ENCODE results near the gene FBXO44.

DNA sequence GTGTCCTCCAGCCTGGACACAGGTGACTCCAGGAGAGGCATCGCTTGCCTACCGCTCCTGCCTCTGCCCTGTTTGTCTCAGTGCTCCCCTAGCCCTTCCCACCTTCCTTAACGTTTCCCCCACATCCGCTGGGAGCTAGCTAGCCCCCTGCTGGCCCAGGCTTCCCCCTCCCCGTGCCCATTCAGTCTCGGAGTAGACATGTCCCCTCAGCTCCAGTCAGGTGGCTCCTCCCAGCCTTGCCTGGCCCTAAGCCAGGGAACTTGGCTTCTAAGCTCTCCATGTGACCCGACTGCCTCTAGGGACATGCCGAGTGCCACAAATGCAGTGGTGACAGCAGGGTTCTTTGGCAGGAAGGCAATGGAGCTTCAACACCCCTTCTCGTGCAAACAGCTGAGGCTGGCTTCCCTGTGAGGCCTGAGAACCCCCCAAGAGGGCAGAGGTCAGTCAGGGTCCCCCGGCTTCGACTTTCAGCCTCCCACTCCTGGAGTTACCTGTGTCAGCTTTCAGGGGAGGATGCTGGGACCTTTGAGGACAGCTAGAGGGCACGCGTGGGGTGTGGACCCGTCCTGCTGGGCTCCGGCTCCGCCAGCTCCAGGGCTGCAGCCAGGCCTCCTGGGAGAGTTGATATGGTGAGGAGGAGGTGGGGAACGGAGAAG lies 53.1 kb downstream of the FBXO44 start:
- TF ChIP-seq, protein P1, sequence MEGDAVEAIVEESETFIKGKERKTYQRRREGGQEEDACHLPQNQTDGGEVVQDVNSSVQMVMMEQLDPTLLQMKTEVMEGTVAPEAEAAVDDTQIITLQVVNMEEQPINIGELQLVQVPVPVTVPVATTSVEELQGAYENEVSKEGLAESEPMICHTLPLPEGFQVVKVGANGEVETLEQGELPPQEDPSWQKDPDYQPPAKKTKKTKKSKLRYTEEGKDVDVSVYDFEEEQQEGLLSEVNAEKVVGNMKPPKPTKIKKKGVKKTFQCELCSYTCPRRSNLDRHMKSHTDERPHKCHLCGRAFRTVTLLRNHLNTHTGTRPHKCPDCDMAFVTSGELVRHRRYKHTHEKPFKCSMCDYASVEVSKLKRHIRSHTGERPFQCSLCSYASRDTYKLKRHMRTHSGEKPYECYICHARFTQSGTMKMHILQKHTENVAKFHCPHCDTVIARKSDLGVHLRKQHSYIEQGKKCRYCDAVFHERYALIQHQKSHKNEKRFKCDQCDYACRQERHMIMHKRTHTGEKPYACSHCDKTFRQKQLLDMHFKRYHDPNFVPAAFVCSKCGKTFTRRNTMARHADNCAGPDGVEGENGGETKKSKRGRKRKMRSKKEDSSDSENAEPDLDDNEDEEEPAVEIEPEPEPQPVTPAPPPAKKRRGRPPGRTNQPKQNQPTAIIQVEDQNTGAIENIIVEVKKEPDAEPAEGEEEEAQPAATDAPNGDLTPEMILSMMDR (conservative IDR thresholded peaks at IDR 0.05; ENCODE audit: low read depth, low read length): no peak
- no peak for TF ChIP-seq EZH2 (IDR thresholded peaks at IDR 0.05; ENCODE audit: borderline replicate concordance, low read depth, low read length, poor library complexity, severe bottlenecking)
